ENCODE data around the gene CREBL2. TPM values are rescaled to one million over a fixed set of nuclear protein-coding genes. Genes with fewer than 3 reads are reported as not detected.

CREBL2 gene
- total and polyA plus RNA-seq, 2 of the 13 experiments (the other 11 are each of a cell fraction or from before 2014, with no cell fraction given): 6.9 to 8.4 TPM

DNA sequence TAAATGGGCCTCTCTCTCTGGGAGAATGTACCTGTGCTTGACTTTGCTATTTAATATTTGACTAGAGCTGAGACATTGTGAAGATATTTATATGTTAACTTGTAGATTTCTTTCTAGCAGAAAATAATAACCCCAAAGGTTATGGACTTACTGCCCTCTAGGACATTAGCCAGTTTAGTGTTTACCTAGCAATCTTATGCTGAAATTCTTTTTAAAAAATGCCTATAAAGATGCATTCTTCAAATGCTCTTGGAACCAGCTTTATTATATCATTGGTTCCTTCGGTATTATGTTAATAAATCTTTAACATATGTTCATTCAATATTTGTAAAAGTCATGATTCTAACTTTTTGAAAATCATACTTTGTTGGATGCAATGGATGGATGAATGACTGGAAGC is 56.3 kb downstream of the CREBL2 start:
- intact Hi-C loops (cut with micrococcal nuclease; ENCODE audit: unreplicated experiment) (no loop called here), in situ Hi-C loops (cut with HindIII; ENCODE audit: extremely low pct_ligation_motif_present, low pct_unique_long_range_greater_than_20kb) (no loop called here)
- H3K27ac ChIP-seq (ENCODE audit: extremely low read length, insufficient read depth, low read length): no peak overlapping the region
- ChIA-PET CTCF (ENCODE audit: low intra/inter-chr PET ratio, low total read pairs) (no interaction called here), POLR2A (no interaction called here)
- FAIRE-seq (no peak), ATAC-seq (no peak), DNase-seq (ENCODE audit: low spot score) (no peak)
- H3K4me3 ChIP-seq (replicated peaks in 1 of 3; ENCODE audit: insufficient read depth in 1 of 3, low read depth in 2 of 3, low read length in 3 of 3): no peak overlapping the region
- no peak overlapping the region for H2AFZ ChIP-seq (ENCODE audit: low read length)
- no peaks in the 10 kb centered on the region for H4K20me1 ChIP-seq (ENCODE audit: insufficient read depth, low read length)
- no peak overlapping the region for H3K9ac ChIP-seq (ENCODE audit: insufficient read depth, low read depth, low read length)
- no TSS peak for BruUV-seq (replicated peaks)
- no peaks in the 10 kb centered on the region for H3K36me3 ChIP-seq (replicated peaks in 1 of 2; ENCODE audit: control insufficient read depth in 1 of 2, insufficient read depth in 2 of 2, low read length in 2 of 2)
- no peak for TF ChIP-seq FOXO1 (CRISPR knock-in tag; IDR thresholded peaks at IDR 0.05)
- no peak for TF ChIP-seq YEATS4 (CRISPR knock-in tag; IDR thresholded peaks at IDR 0.05; ENCODE audit: borderline replicate concordance)
- TF ChIP-seq ZNF354B (CRISPR knock-in tag; IDR thresholded peaks at IDR 0.05): no peak
- TF ChIP-seq ZNF562 (CRISPR knock-in tag; IDR thresholded peaks at IDR 0.05; ENCODE audit: borderline replicate concordance): no peak
- TF ChIP-seq, protein P1, sequence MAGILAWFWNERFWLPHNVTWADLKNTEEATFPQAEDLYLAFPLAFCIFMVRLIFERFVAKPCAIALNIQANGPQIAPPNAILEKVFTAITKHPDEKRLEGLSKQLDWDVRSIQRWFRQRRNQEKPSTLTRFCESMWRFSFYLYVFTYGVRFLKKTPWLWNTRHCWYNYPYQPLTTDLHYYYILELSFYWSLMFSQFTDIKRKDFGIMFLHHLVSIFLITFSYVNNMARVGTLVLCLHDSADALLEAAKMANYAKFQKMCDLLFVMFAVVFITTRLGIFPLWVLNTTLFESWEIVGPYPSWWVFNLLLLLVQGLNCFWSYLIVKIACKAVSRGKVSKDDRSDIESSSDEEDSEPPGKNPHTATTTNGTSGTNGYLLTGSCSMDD (CRISPR knock-in tag; IDR thresholded peaks at IDR 0.05): no peak
- TF ChIP-seq FOXM1 (CRISPR knock-in tag; IDR thresholded peaks at IDR 0.05): no peak
- TF ChIP-seq, protein P2, sequence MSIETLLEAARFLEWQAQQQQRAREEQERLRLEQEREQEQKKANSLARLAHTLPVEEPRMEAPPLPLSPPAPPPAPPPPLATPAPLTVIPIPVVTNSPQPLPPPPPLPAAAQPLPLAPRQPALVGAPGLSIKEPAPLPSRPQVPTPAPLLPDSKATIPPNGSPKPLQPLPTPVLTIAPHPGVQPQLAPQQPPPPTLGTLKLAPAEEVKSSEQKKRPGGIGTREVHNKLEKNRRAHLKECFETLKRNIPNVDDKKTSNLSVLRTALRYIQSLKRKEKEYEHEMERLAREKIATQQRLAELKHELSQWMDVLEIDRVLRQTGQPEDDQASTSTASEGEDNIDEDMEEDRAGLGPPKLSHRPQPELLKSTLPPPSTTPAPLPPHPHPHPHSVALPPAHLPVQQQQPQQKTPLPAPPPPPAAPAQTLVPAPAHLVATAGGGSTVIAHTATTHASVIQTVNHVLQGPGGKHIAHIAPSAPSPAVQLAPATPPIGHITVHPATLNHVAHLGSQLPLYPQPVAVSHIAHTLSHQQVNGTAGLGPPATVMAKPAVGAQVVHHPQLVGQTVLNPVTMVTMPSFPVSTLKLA (IDR thresholded peaks at IDR 0.05): no peak
- no peak for TF ChIP-seq ARNTL (CRISPR knock-in tag; IDR thresholded peaks at IDR 0.05)
- no peak for TF ChIP-seq RAD21 (CRISPR knock-in tag; IDR thresholded peaks at IDR 0.05)
- no peak for TF ChIP-seq ESRRA (CRISPR knock-in tag; IDR thresholded peaks at IDR 0.05; ENCODE audit: low read depth)
- TF ChIP-seq, protein P3, sequence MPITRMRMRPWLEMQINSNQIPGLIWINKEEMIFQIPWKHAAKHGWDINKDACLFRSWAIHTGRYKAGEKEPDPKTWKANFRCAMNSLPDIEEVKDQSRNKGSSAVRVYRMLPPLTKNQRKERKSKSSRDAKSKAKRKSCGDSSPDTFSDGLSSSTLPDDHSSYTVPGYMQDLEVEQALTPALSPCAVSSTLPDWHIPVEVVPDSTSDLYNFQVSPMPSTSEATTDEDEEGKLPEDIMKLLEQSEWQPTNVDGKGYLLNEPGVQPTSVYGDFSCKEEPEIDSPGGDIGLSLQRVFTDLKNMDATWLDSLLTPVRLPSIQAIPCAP (CRISPR knock-in tag; IDR thresholded peaks at IDR 0.05; ENCODE audit: low read depth): no peak
- no peak for TF ChIP-seq ZNF335 (CRISPR knock-in tag; IDR thresholded peaks at IDR 0.05)
- TF ChIP-seq ZNF367 (CRISPR knock-in tag; IDR thresholded peaks at IDR 0.05; ENCODE audit: borderline replicate concordance): no peak
- TF ChIP-seq XRCC5 (optimal IDR thresholded peaks at IDR 0.05; ENCODE audit: low read length): no peak
- TF ChIP-seq, protein P4, sequence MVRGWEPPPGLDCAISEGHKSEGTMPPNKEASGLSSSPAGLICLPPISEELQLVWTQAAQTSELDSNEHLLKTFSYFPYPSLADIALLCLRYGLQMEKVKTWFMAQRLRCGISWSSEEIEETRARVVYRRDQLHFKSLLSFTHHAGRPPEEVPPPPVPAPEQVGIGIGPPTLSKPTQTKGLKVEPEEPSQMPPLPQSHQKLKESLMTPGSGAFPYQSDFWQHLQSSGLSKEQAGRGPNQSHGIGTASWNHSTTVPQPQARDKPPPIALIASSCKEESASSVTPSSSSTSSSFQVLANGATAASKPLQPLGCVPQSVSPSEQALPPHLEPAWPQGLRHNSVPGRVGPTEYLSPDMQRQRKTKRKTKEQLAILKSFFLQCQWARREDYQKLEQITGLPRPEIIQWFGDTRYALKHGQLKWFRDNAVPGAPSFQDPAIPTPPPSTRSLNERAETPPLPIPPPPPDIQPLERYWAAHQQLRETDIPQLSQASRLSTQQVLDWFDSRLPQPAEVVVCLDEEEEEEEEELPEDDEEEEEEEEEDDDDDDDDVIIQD (CRISPR knock-in tag; IDR thresholded peaks at IDR 0.05; ENCODE audit: low read depth): no peak
- no peak for TF ChIP-seq ARID2 (CRISPR knock-in tag; IDR thresholded peaks at IDR 0.05; ENCODE audit: borderline replicate concordance)
- no peak for TF ChIP-seq MATR3 (CRISPR knock-in tag; IDR thresholded peaks at IDR 0.05)
- TF ChIP-seq BORCS8-MEF2B (CRISPR knock-in tag; IDR thresholded peaks at IDR 0.05): no peak
- peaks cover 0 to 1% of the 10 kb centered on the region in 2 experiments; a peak in 1 of 5 replicates for H3K27me3 ChIP-seq (ENCODE audit: control insufficient read depth in 1 of 2, insufficient read depth in 2 of 2, low read length in 2 of 2)
- H3K9me3 ChIP-seq (ENCODE audit: low read length): no peaks in the 10 kb centered on the region
- no peaks in the 10 kb centered on the region for H3K79me2 ChIP-seq (ENCODE audit: insufficient read depth, low read length)
- 40% methylated on average over 1 of the region's 1 CpG for WGBS (ENCODE audit: low lambda C conversion rate)
- H3K4me2 ChIP-seq (ENCODE audit: low read depth, low read length): no peak overlapping the region
- H3K4me1 ChIP-seq (ENCODE audit: insufficient read depth, low read length): no peaks in the 10 kb centered on the region

Measured in HepG2 (cell line).